SK-N-SH (cell line): ENCODE measurements around the gene EYA3.

Experiments
- EP300 ChIP-seq, 2 experiments: IDR thresholded peaks; 2 replicates each; pipeline versions ENCODE4 v1.4.0 to v1.6.1; 2012; ENCODE audit warnings: borderline replicate concordance in 1 of 2, low read depth in 1 of 2, low read length in 1 of 2
- EZH2phosphoT487 ChIP-seq: fragments of 200-600 bp; sonication (generic); IDR thresholded peaks from 2 replicates; pipeline ENCODE4 v1.6.1; 2017; ENCODE audit warnings: low read depth, mixed run types, mild to moderate bottlenecking, antibody characterized with exemption, moderate library complexity, borderline replicate concordance
- GABPA ChIP-seq: IDR thresholded peaks from 2 replicates; pipeline ENCODE4 v1.4.0; 2012; ENCODE audit warnings: low read depth, mild to moderate bottlenecking
- MEF2A ChIP-seq: IDR thresholded peaks from 2 replicates; pipeline ENCODE4 v1.4.0; 2012; ENCODE audit warnings: low read depth, borderline replicate concordance
- MXI1 ChIP-seq: IDR thresholded peaks from 2 replicates; pipeline ENCODE4 v1.6.1; 2012; ENCODE audit warnings: mild to moderate bottlenecking, low read depth, low read length, improper control_type of control experiment
- POLR2AphosphoS5 ChIP-seq: IDR thresholded peaks from 2 replicates; pipeline ENCODE4 v1.6.1; 2012; ENCODE audit warnings: low read depth, low read length
- RFX5 ChIP-seq: IDR thresholded peaks from 2 replicates; pipeline ENCODE4 v1.6.1; 2012; ENCODE audit warnings: mild to moderate bottlenecking, improper control_type of control experiment, low read length
- TF ChIP-seq, protein P1 (sequence below): fragments of 200-600 bp; sonication (generic); IDR thresholded peaks from 2 replicates; pipeline ENCODE4 v1.6.1; 2017; ENCODE audit warnings: antibody characterized with exemption, mild to moderate bottlenecking, moderate library complexity
- TF ChIP-seq, protein P2 (sequence below): IDR thresholded peaks from 2 replicates; pipeline ENCODE4 v1.6.1; 2012; ENCODE audit warnings: mild to moderate bottlenecking, low read depth, low read length, moderate library complexity

DNA sequence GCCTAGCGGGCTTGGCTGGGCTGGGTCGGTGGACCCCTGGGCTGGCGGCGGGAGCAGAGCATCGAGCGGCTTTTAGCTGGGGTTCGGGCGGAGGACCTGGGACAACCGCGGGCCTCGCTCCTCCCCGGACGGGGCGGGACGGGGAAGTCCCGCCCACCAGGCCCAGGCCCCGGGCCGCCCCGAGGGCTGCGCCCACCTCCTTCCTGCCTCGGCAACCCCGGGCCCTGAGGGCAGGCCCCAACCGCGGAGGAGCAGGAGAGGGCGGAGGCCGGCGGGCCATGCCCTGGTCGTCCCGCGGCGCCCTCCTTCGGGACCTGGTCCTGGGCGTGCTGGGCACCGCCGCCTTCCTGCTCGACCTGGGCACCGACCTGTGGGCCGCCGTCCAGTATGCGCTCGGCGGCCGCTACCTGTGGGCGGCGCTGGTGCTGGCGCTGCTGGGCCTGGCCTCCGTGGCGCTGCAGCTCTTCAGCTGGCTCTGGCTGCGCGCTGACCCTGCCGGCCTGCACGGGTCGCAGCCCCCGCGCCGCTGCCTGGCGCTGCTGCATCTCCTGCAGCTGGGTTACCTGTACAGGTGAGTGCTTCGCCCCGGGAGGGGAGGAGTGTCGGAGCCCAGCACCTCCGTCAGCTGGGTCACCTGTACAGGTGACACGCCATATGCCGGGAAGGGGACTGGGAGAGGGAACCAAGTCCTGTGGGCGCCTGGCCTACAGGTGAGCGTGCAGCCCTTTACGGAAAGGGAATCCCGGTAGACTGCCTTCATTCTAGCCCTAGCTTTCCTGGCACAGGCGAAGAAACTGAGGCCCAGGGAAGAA is 128.4 kb downstream of the EYA3 start, which contains the start of gene XKR8:
- TF ChIP-seq, protein P1, sequence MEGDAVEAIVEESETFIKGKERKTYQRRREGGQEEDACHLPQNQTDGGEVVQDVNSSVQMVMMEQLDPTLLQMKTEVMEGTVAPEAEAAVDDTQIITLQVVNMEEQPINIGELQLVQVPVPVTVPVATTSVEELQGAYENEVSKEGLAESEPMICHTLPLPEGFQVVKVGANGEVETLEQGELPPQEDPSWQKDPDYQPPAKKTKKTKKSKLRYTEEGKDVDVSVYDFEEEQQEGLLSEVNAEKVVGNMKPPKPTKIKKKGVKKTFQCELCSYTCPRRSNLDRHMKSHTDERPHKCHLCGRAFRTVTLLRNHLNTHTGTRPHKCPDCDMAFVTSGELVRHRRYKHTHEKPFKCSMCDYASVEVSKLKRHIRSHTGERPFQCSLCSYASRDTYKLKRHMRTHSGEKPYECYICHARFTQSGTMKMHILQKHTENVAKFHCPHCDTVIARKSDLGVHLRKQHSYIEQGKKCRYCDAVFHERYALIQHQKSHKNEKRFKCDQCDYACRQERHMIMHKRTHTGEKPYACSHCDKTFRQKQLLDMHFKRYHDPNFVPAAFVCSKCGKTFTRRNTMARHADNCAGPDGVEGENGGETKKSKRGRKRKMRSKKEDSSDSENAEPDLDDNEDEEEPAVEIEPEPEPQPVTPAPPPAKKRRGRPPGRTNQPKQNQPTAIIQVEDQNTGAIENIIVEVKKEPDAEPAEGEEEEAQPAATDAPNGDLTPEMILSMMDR, result no peak
- TF ChIP-seq EP300 (IDR thresholded peaks at IDR 0.05; ENCODE audit: borderline replicate concordance in 1 of 2, low read depth in 1 of 2, low read length in 1 of 2) (no peak), EZH2phosphoT487 (no peak), RFX5 (no peak), POLR2AphosphoS5 (no peak), GABPA (no peak), MXI1 (no peak), MEF2A (no peak)
- TF ChIP-seq, protein P2, sequence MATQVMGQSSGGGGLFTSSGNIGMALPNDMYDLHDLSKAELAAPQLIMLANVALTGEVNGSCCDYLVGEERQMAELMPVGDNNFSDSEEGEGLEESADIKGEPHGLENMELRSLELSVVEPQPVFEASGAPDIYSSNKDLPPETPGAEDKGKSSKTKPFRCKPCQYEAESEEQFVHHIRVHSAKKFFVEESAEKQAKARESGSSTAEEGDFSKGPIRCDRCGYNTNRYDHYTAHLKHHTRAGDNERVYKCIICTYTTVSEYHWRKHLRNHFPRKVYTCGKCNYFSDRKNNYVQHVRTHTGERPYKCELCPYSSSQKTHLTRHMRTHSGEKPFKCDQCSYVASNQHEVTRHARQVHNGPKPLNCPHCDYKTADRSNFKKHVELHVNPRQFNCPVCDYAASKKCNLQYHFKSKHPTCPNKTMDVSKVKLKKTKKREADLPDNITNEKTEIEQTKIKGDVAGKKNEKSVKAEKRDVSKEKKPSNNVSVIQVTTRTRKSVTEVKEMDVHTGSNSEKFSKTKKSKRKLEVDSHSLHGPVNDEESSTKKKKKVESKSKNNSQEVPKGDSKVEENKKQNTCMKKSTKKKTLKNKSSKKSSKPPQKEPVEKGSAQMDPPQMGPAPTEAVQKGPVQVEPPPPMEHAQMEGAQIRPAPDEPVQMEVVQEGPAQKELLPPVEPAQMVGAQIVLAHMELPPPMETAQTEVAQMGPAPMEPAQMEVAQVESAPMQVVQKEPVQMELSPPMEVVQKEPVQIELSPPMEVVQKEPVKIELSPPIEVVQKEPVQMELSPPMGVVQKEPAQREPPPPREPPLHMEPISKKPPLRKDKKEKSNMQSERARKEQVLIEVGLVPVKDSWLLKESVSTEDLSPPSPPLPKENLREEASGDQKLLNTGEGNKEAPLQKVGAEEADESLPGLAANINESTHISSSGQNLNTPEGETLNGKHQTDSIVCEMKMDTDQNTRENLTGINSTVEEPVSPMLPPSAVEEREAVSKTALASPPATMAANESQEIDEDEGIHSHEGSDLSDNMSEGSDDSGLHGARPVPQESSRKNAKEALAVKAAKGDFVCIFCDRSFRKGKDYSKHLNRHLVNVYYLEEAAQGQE, result no peak
